Mesendoderm (in vitro differentiated cells): ENCODE results near the gene ZNF14. TPM values are rescaled to one million over a fixed set of nuclear protein-coding genes. Genes with fewer than 3 reads are reported as not detected.
"Not testable (repeated sequence)": the region's sequence is repeated elsewhere in the genome, so short reads cannot be mapped to it uniquely, and the experiment has no call there.

Source experiments
- DNase-seq: peaks from one replicate; pipeline ENCODE4 v3.0.0; 2013
- H2AK5ac ChIP-seq: 2 replicates; pipeline ENCODE4 v1.6.1; 2013; ENCODE audit warnings: low read length, inconsistent platforms
- H2BK120ac ChIP-seq: 2 replicates; pipeline ENCODE4 v1.6.1; 2013; ENCODE audit warnings: low read depth, mild to moderate bottlenecking, low read length, moderate library complexity, mixed read lengths
- H2BK15ac ChIP-seq: replicated peaks from 2 replicates; pipeline ENCODE4 v1.6.1; 2013; ENCODE audit warnings: low read depth, mild to moderate bottlenecking, moderate library complexity
- H2BK5ac ChIP-seq: 2 replicates; pipeline ENCODE4 v1.6.1; 2013; ENCODE audit warnings: low read length, inconsistent platforms
- H3K18ac ChIP-seq: 2 replicates; pipeline ENCODE4 v1.6.1; 2013; ENCODE audit warnings: mild to moderate bottlenecking, low read length, mixed read lengths
- H3K23ac ChIP-seq: one replicate; pipeline ENCODE4 v1.6.1; 2013; ENCODE audit warnings: low read length
- H3K27ac ChIP-seq: 2 replicates; pipeline ENCODE4 v1.5.1; 2013; ENCODE audit warnings: low read depth, mild to moderate bottlenecking, inconsistent platforms, low read length, moderate library complexity
- H3K27me3 ChIP-seq: 2 replicates; pipeline ENCODE4 v1.6.1; 2013; ENCODE audit warnings: low read length, control low read depth, mild to moderate bottlenecking, inconsistent platforms; ENCODE audit not compliant: insufficient read depth, poor library complexity
- H3K36me3 ChIP-seq: 2 replicates; pipeline ENCODE4 v1.6.1; 2013; ENCODE audit warnings: low read length, inconsistent platforms; ENCODE audit not compliant: control insufficient read depth, insufficient read depth
- H3K4ac ChIP-seq: one replicate; pipeline ENCODE4 v1.6.1; 2013; ENCODE audit warnings: low read depth, mild to moderate bottlenecking, low read length, moderate library complexity
- H3K4me1 ChIP-seq: 2 replicates; pipeline ENCODE4 v1.6.1; 2013; ENCODE audit warnings: low read depth, low read length, inconsistent platforms; ENCODE audit not compliant: control insufficient read depth
- H3K4me2 ChIP-seq: 2 replicates; pipeline ENCODE4 v1.6.1; 2013; ENCODE audit warnings: low read length
- H3K4me3 ChIP-seq: 2 replicates; pipeline ENCODE4 v1.5.1; 2013; ENCODE audit warnings: mild to moderate bottlenecking, low read length
- H3K56ac ChIP-seq: one replicate; pipeline ENCODE4 v1.6.1; 2013; ENCODE audit warnings: low read length
- H3K79me1 ChIP-seq: 2 replicates; pipeline ENCODE4 v1.6.1; 2013; ENCODE audit warnings: low read length, inconsistent platforms
- H3K79me2 ChIP-seq: 2 replicates; pipeline ENCODE4 v1.6.1; 2013; ENCODE audit warnings: mild to moderate bottlenecking, low read length; ENCODE audit not compliant: control insufficient read depth, insufficient read depth
- H3K9ac ChIP-seq: 2 replicates; pipeline ENCODE4 v1.6.1; 2013; ENCODE audit warnings: low read length, inconsistent platforms
- H4K5ac ChIP-seq: one replicate; pipeline ENCODE4 v1.6.1; 2013; ENCODE audit warnings: low read length
- H4K8ac ChIP-seq: one replicate; pipeline ENCODE4 v1.6.1; 2013; ENCODE audit warnings: low read depth, mild to moderate bottlenecking, control low read depth, low read length, moderate library complexity
- whole genome bisulfite sequencing: extraction: QIAGEN DNeasy Blood & Tissue Kit; methylation state at CpG from one replicate; pipeline ENCODE4 v1.1.7; 2013; ENCODE audit warnings: low lambda C conversion rate, missing lambda C conversion rate; ENCODE audit not compliant: insufficient coverage; ENCODE audit errors: extremely low coverage; 5-methylcytosine and 5-hydroxymethylcytosine counted together
- polyA plus RNA-seq, 2 experiments: library from polyadenylated mRNA; stranded (reverse); fragments of 200-250 nt; gene quantifications; one replicate each; pipeline ENCODE4 v1.2.3, GENCODE V29; 2013

Gene ZNF14
- polyA plus RNA-seq (2013, experiment 1 of 2): 2.0 TPM
- polyA plus RNA-seq (2013, experiment 2 of 2): 2.2 TPM

DNA sequence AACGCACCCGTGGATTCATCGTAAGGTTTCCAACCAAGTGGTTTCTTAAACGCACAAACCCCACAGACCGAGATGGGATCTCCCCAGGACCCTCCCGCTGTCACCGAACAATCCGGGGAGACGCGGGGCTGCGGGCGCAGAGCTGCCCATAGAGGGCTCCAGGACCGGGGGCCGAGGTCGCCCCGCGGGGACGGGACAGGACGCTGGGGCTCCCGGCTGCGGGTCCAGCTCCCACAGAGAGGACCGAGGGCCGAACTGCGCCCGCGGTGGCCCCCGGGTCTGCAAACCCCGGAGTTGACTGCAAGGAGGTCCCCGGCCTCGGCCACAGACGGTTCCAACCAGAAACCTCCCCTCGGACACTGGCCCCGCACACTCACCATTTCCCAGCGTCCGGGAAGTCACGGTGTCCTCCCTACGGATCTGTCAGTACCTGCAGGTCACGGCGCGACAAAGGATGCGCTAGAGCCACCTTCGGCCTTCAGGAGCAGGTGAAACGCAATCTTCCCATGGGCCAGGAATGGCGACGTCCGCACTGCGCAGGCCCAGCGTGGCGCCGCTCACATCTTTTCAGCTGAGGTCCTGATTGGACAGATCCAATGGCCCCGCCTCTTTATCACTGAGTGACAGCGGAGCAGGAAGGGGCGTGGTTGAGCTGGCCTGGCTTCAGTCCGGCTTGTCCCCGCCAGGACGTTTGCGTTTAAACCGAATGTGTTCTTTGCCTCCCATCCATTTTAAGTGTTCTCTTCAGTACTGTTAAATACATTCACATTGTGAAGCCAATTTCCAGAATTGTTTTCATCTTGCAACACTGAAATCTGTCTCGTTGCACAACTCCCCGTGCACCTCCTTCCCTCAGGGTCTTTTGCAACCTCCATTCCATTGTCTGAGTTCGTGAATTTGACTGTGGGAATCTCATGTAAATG is at the start of gene ZNF14:
TSS of gene ZNF14 (minus strand) at position 534 of the 923 bp plus-strand sequence. CDS start at position 380, 154 bp downstream.
- Histone ChIP-seq H3K18ac (peak within 1 kb of the TSS; percentile 0), H3K4ac (no peak within 1 kb of the TSS), H3K4me2 (peak within 1 kb of the TSS; percentile 94), H4K8ac (no peak within 1 kb of the TSS), H3K36me3 (no peaks in the 10 kb centered on the region), H2AK5ac (no peak within 1 kb of the TSS), H3K27me3 (no peaks in the 10 kb centered on the region), H2BK15ac (no peak within 1 kb of the TSS), H3K79me2 (peaks cover 1% of the 10 kb centered on the region), H3K79me1 (peaks cover 6% of the 10 kb centered on the region), H2BK5ac (no peak within 1 kb of the TSS), H3K4me1 (no peaks in the 10 kb centered on the region), H4K5ac (no peak within 1 kb of the TSS), H3K27ac (no peak within 1 kb of the TSS), H2BK120ac (no peak within 1 kb of the TSS), H3K23ac (no peak within 1 kb of the TSS), H3K9ac (peak within 1 kb of the TSS; percentile 86), H3K4me3 (peak within 1 kb of the TSS; percentile 95), H3K56ac (peak within 1 kb of the TSS; percentile 97)
- WGBS: no CpG with 5 or more reads among the region's 61 CpGs
- DNase-seq: peak; percentile 97

DNA sequence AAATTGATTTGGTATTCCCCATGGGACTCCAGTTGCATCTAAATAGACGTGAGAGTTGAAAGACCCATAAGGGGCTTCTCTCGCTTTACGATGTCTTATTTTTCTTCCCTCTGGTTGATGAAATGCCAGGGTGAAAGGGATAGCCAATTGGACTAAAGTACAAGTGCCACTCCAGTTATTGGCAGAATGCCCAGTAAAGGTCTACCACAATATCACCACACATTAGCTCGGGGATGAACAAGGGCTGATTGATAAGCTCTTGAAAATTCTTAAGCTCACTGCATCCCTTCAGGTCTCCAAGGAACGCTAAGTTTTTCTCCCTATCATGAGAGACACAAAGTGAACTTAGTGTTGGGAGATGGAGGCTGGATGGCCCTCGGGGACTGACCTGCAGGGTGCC is 48.9 kb upstream of the ZNF14 start:
- not testable (repeated sequence) for H3K56ac ChIP-seq, H3K36me3 ChIP-seq, H2AK5ac ChIP-seq, H3K4me1 ChIP-seq, H4K5ac ChIP-seq, H3K27me3 ChIP-seq, H3K18ac ChIP-seq, H3K4me3 ChIP-seq, H3K23ac ChIP-seq, H2BK15ac ChIP-seq, DNase-seq, H3K79me2 ChIP-seq, H3K27ac ChIP-seq, H2BK120ac ChIP-seq, H4K8ac ChIP-seq, H3K9ac ChIP-seq, H2BK5ac ChIP-seq, H3K4me2 ChIP-seq, H3K4ac ChIP-seq, H3K79me1 ChIP-seq
- no CpG with 5 or more reads among the region's 6 CpGs for WGBS

DNA sequence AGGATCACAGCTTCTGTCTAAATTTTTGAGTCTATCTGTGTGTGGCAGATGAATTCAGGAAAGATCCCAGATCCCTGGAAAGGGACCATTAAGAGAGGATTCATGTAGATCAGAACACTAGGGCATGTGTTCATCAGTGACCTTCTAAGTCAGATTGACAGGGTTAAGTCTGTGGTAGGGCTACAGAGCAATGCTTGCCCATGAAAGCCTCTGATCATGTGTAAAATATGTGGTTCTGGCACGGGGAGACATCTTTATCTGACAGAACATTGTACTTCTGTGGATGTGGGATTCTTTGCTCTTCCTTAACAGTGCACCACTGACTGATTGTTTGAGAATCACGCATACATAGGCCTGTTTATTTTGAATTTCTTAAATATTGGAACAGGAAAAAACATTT is 45.8 kb upstream of the ZNF14 start:
- Histone ChIP-seq H4K8ac (no peak overlapping the region), H3K27me3 (no peaks in the 10 kb centered on the region), H3K4me1 (peaks cover 4% of the 10 kb centered on the region), H3K36me3 (no peaks in the 10 kb centered on the region), H3K9ac (no peak overlapping the region), H3K79me2 (no peaks in the 10 kb centered on the region), H2BK120ac (no peak overlapping the region), H3K4me2 (no peak overlapping the region), H3K4me3 (no peak overlapping the region), H3K18ac (no peak overlapping the region), H2BK15ac (no peak overlapping the region), H3K23ac (no peak overlapping the region), H3K56ac (no peak overlapping the region), H3K27ac (no peak overlapping the region), H3K4ac (no peak overlapping the region), H2BK5ac (no peak overlapping the region), H3K79me1 (peaks cover 3% of the 10 kb centered on the region), H4K5ac (no peak overlapping the region), H2AK5ac (no peak overlapping the region)
- no peak for DNase-seq
- no CpG with 5 or more reads among the region's 2 CpGs for WGBS

DNA sequence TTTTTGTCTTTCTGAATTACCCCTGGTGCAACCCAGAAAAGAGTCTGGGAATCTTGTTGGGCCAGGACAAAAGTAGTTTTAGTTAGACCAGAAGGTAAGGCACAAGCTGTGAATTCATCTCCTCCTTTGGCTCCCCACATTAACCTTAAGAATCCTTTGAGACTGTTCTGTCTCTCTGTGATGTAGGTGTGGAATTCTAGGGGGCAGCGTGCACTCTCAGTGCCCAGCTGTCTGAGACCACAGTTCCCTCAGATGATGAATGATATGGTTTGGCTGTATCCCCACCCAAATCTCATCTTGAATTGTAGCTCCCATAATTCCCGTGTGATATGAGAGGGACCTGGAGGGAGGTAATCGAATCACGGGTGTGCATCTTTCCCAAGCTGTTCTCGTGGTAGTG is 44.8 kb upstream of the ZNF14 start:
- no peak overlapping the region for H3K9ac ChIP-seq
- WGBS: no CpG with 5 or more reads among the region's 5 CpGs

DNA sequence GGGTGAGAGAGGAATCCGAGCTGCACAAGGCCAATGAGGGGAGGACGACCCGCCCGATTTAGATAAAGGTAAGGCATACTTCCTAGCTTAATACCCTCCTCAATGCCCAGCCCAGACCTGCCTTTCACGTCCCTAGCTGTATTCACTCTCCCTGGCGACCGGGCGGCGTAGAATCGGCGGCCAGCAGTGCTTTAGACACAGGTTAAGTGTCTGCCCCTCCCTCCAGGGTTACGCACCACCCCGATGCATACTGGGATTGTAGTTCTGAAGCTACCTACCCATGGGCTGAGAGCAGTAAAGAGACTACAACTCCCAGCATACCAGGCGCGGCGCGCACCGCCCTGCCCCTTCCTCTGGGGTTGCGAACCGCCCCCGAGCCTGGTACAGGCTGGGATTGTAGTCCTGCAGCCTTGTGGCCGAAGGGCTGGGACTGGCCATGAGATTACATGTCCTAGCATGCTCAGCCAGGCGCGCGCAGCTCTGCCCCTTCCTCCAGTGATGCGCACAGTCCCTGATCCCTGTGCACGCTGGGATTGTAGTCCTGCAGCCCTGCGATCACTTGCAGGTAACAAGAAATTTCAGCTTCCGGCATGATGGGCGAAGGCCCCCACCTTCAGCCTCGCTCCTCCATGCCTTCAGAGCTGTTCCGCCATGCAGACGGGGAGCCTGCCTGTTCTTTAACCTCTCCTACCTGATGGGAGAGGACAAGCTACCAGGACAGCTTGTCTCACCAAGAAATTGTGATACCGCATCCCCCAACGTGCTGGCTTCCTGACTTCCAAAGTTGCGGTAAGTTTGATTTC is 43.5 kb upstream of the ZNF14 start:
- Histone ChIP-seq H3K9ac (peak overlapping the region; percentile 81), H3K4ac (no peak overlapping the region)
- no CpG with 5 or more reads among the region's 36 CpGs for WGBS

More for the DNA sequence above, 44.8 kb upstream of the ZNF14 start:
- no peaks in the 10 kb centered on the region for H3K79me2 ChIP-seq
- H3K4me1 ChIP-seq: peaks cover 4% of the 10 kb centered on the region
- no peak overlapping the region for H2BK15ac ChIP-seq
- DNase-seq: no peak
- H3K27me3 ChIP-seq: no peaks in the 10 kb centered on the region
- no peak overlapping the region for H2AK5ac ChIP-seq
- H2BK120ac ChIP-seq: no peak overlapping the region
- H4K8ac ChIP-seq: no peak overlapping the region
- peaks cover 3% of the 10 kb centered on the region for H3K79me1 ChIP-seq
- H3K27ac ChIP-seq: no peak overlapping the region
- H3K36me3 ChIP-seq: no peaks in the 10 kb centered on the region
- no peak overlapping the region for H4K5ac ChIP-seq
- no peak overlapping the region for H2BK5ac ChIP-seq
- H3K56ac ChIP-seq: no peak overlapping the region
- no peak overlapping the region for H3K23ac ChIP-seq
- no peak overlapping the region for H3K18ac ChIP-seq
- H3K4ac ChIP-seq: no peak overlapping the region
- no peak overlapping the region for H3K4me2 ChIP-seq
- H3K4me3 ChIP-seq: no peak overlapping the region

More for the DNA sequence above, 43.5 kb upstream of the ZNF14 start:
- peak overlapping the region; percentile 18 for H3K27ac ChIP-seq
- peaks cover 4% of the 10 kb centered on the region for H3K4me1 ChIP-seq
- H3K4me2 ChIP-seq: peak overlapping the region; percentile 92
- no peak overlapping the region for H3K23ac ChIP-seq
- no peaks in the 10 kb centered on the region for H3K79me2 ChIP-seq
- H3K79me1 ChIP-seq: peaks cover 3% of the 10 kb centered on the region
- no peak overlapping the region for H2AK5ac ChIP-seq
- no peak overlapping the region for H2BK120ac ChIP-seq
- peak overlapping the region; percentile 61 for H4K5ac ChIP-seq
- peak overlapping the region; percentile 90 for H3K56ac ChIP-seq
- peak overlapping the region; percentile 81 for H3K4me3 ChIP-seq
- peak overlapping the region; percentile 29 for H3K18ac ChIP-seq
- H2BK5ac ChIP-seq: peak overlapping the region; percentile 26
- no peak overlapping the region for H4K8ac ChIP-seq
- DNase-seq: peak; percentile 100
- H3K36me3 ChIP-seq: no peaks in the 10 kb centered on the region
- no peaks in the 10 kb centered on the region for H3K27me3 ChIP-seq
- no peak overlapping the region for H2BK15ac ChIP-seq
